HG03135 (cell line): ENCODE measurements around the gene DENND6A.
"Not testable (repeated sequence)": the region's sequence is repeated elsewhere in the genome, so short reads cannot be mapped to it uniquely, and the experiment has no call there.

Source experiments
- ATAC-seq: cut with Tn5 transposase; IDR thresholded peaks from one replicate; pipeline ENCODE4 v1.9.1; 2021; ENCODE audit warnings: mild to moderate bottlenecking, moderate library complexity; ENCODE audit not compliant: unreplicated experiment

DENND6A gene

GRCh38 chr3:57692396-57693147 lies at the start of gene DENND6A:
DENND6A (minus strand) TSS chr3:57693077; CDS start chr3:57693018, 59 bp downstream.
- peak; percentile 75 for ATAC-seq

- ATAC-seq, result no peak
These were observed 47.1 kb upstream of the DENND6A start for GRCh38 chr3:57740027-57740426.

- no peak for ATAC-seq
These were observed 45.5 kb upstream of the DENND6A start for GRCh38 chr3:57738391-57738790.

- no peak for ATAC-seq
These were observed 45.0 kb upstream of the DENND6A start for GRCh38 chr3:57737840-57738239.

GRCh38 chr3:57735405-57735804 lies 42.5 kb upstream of the DENND6A start:
- ATAC-seq, result no peak

GRCh38 chr3:57733790-57734189 lies 40.9 kb upstream of the DENND6A start:
- no peak for ATAC-seq

- no peak for ATAC-seq
These were observed 38.4 kb upstream of the DENND6A start for GRCh38 chr3:57731311-57731710.

- ATAC-seq, result no peak
These were observed 37.8 kb upstream of the DENND6A start for GRCh38 chr3:57730682-57731081.

- ATAC-seq, result no peak
These were observed 36.6 kb upstream of the DENND6A start for GRCh38 chr3:57729334-57730045.

- ATAC-seq, result no peak
These were observed 34.2 kb upstream of the DENND6A start for GRCh38 chr3:57727106-57727505.

GRCh38 chr3:57726397-57726796 lies 33.5 kb upstream of the DENND6A start:
- ATAC-seq, result no peak

GRCh38 chr3:57718118-57718517 lies 25.2 kb upstream of the DENND6A start:
- no peak for ATAC-seq

- no peak for ATAC-seq
These were observed 24.5 kb upstream of the DENND6A start for GRCh38 chr3:57717205-57717868.

GRCh38 chr3:57715686-57716085 lies 22.8 kb upstream of the DENND6A start:
- no peak for ATAC-seq

- ATAC-seq, result no peak
These were observed 16.7 kb upstream of the DENND6A start for GRCh38 chr3:57709559-57709958.

GRCh38 chr3:57709031-57709430 lies 16.2 kb upstream of the DENND6A start:
- ATAC-seq, result no peak

- no peak for ATAC-seq
These were observed 13.6 kb upstream of the DENND6A start for GRCh38 chr3:57706462-57706861.

- ATAC-seq, result not testable (repeated sequence)
These were observed 12.5 kb upstream of the DENND6A start for GRCh38 chr3:57705351-57705750.

GRCh38 chr3:57701781-57702180 lies 8.9 kb upstream of the DENND6A start:
- ATAC-seq, result no peak

- ATAC-seq, result no peak
These were observed 7.9 kb upstream of the DENND6A start for GRCh38 chr3:57700737-57701136.

- no peak for ATAC-seq
These were observed 6.7 kb upstream of the DENND6A start for GRCh38 chr3:57699591-57699990.

GRCh38 chr3:57696801-57697321 lies 4.0 kb upstream of the DENND6A start:
- no peak for ATAC-seq
